ENCODE measurements around the gene WFDC5.

Gene WFDC5

DNA sequence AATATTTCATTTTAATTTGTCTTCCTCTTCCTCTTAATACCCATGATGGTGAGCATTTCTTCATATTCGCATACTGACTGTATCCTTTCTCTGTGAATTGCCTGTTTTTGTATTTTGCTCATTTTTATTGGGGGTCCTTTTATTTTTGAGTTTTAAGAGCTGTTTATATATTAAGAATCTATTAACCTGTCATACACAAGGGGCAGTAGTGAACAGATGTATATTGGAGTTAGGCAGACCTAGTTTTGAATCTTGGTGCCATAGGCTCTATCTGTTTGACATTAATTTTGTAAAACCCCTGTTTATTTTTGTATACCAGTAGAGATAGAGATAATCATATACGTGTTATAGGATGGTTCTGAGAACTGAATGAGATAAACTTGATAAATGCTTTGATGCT, 3.1 kb upstream of the WFDC5 start:
- Histone ChIP-seq H3K36me3 (no peaks in the 10 kb centered on the region), H3K27me3 (peaks cover 39% of the 10 kb centered on the region), H3K4me1 (no peaks in the 10 kb centered on the region), H3K9me3 (no peaks in the 10 kb centered on the region), H3K4me3 (ENCODE audit: low read depth, low read length) (no peak overlapping the region)
- TF ChIP-seq, protein P1, sequence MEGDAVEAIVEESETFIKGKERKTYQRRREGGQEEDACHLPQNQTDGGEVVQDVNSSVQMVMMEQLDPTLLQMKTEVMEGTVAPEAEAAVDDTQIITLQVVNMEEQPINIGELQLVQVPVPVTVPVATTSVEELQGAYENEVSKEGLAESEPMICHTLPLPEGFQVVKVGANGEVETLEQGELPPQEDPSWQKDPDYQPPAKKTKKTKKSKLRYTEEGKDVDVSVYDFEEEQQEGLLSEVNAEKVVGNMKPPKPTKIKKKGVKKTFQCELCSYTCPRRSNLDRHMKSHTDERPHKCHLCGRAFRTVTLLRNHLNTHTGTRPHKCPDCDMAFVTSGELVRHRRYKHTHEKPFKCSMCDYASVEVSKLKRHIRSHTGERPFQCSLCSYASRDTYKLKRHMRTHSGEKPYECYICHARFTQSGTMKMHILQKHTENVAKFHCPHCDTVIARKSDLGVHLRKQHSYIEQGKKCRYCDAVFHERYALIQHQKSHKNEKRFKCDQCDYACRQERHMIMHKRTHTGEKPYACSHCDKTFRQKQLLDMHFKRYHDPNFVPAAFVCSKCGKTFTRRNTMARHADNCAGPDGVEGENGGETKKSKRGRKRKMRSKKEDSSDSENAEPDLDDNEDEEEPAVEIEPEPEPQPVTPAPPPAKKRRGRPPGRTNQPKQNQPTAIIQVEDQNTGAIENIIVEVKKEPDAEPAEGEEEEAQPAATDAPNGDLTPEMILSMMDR (IDR thresholded peaks at IDR 0.05; ENCODE audit: low read depth, low read length) = no peak
- no peak for DNase-seq

DNA sequence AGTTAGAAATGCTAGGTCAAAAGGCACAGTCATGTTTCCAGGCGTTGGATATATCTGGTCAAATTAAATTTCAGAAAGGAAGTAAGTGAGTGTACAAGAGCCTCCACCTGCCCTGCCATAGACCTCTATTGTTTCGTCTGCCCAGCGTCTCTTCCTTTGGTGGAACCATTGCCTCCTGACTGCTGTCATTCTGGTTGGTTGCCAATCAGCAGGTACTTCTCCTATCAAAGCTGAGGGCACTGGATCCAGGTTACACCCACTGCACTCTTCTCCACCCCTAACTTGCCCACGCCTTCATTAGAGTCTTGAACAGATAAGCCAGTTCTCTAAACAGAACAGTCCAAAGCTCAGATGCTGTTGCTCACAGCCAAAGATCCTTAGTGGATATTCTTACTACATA, 2.6 kb upstream of the WFDC5 start:
- H3K27me3 ChIP-seq = peaks cover 37% of the 10 kb centered on the region
- H3K9me3 ChIP-seq = no peaks in the 10 kb centered on the region
- H3K4me1 ChIP-seq = no peaks in the 10 kb centered on the region
- TF ChIP-seq, protein P1 (IDR thresholded peaks at IDR 0.05; ENCODE audit: low read depth, low read length) = no peak
- H3K36me3 ChIP-seq = no peaks in the 10 kb centered on the region
- DNase-seq = no peak
- no peak overlapping the region for H3K4me3 ChIP-seq (ENCODE audit: low read depth, low read length)

DNA sequence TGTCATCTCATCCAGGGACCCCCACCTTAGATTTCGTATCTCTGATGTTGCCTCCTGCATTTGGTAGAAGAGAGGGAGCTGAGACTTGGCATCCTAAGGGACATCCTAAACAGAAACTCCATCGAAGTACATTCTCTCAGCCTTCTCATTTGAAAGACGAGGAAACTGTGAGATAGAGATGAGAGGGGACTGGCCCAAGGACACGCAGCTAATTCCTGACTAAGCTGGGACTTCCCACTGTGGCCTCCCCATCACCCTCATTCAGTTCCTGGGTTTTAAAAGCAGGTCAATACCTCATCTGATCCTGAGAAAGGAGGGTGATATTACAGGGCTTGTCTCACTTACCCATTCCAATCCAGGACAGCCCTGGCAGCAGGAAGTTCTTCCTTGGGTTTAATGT, 855 bp upstream of the WFDC5 start:
- TF ChIP-seq, protein P1 (IDR thresholded peaks at IDR 0.05; ENCODE audit: low read depth, low read length) = no peak
- Histone ChIP-seq H3K27me3 (peaks cover 21% of the 10 kb centered on the region), H3K4me1 (no peaks in the 10 kb centered on the region), H3K4me3 (ENCODE audit: low read depth, low read length) (no peak overlapping the region), H3K9me3 (no peaks in the 10 kb centered on the region), H3K36me3 (no peaks in the 10 kb centered on the region)
- DNase-seq = no peak

DNA sequence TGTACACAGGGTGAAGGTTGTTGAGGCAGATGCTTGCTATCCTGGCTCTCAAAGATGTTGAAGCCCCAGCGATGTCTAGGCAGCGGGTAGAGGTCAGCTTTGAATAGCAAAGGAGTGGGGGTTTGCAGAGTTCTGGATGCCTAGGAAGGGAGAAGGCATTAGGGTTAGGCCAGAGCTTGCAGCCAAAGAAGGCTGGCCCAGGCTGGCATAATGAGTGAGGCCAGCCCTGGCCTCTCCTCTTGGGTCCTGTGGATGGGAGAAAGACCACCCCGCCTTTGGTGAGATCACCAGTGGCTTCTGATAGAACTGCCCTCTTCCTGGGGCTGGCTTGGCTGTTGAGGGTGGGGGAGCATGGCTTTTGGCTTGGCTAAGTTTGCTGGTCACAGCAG, 406 bp upstream of the WFDC5 start:
- TF ChIP-seq, protein P1 (IDR thresholded peaks at IDR 0.05; ENCODE audit: low read depth, low read length) = no peak
- no peaks in the 10 kb centered on the region for H3K9me3 ChIP-seq

DNA sequence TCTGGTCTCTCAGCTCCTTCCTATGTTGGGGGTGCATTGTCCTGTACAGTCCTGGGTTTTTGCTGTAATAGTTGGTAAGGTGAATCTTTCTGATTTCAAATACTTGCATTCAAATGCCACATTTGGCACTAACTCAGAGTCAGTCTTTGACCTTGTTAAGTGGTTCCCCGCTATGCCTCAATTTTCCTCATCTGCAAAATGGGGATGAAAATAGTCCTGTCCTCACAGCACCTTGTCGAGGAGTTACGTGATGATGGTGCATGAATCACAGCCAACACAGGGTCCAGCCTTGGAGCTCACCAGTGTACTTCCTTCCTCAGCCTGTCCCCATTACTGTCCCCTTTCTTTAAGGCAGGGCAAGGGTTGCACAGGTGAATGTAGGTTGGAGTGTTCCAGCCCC, 1.1 kb downstream of the WFDC5 start:
- H3K36me3 ChIP-seq = no peaks in the 10 kb centered on the region
- H3K4me3 ChIP-seq (ENCODE audit: low read depth, low read length) = no peak overlapping the region
- no peak for DNase-seq
- peaks cover 6% of the 10 kb centered on the region for H3K27me3 ChIP-seq
- H3K9me3 ChIP-seq = no peaks in the 10 kb centered on the region
- no peaks in the 10 kb centered on the region for H3K4me1 ChIP-seq
- TF ChIP-seq, protein P1 (IDR thresholded peaks at IDR 0.05; ENCODE audit: low read depth, low read length) = no peak

More for the DNA sequence above, 406 bp upstream of the WFDC5 start:
- no peak overlapping the region for H3K4me3 ChIP-seq (ENCODE audit: low read depth, low read length)
- DNase-seq = no peak
- H3K4me1 ChIP-seq = no peaks in the 10 kb centered on the region
- peaks cover 19% of the 10 kb centered on the region for H3K27me3 ChIP-seq
- no peaks in the 10 kb centered on the region for H3K36me3 ChIP-seq

DNA sequence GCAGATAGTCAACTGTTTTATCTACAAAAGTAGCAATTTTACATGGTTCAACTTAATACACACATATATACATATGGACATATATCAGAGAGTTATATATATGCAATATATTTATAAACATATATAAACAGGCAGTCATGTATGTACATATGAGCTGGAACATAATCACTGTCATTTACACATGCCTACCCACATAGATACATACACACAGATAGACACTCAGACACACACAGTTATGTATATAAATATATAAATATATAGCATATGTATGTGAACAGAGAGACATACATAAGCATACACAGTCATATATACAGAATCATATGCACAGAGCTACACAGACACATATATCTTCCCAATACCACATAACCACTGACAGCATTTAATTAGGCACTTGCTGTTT, 2.2 kb downstream of the WFDC5 start:
- TF ChIP-seq, protein P1 (IDR thresholded peaks at IDR 0.05; ENCODE audit: low read depth, low read length) = no peak

More for the DNA sequence above, 2.2 kb downstream of the WFDC5 start:
- peaks cover 4% of the 10 kb centered on the region; the same call in 1 of the 2 replicates for H3K27me3 ChIP-seq
- H3K4me3 ChIP-seq (ENCODE audit: low read depth, low read length) = no peak overlapping the region
- no peak for DNase-seq
- H3K9me3 ChIP-seq = no peaks in the 10 kb centered on the region
- no peaks in the 10 kb centered on the region for H3K4me1 ChIP-seq
- no peaks in the 10 kb centered on the region for H3K36me3 ChIP-seq

Measured in BE2C (cell line).